ENCODE measurements around the gene SLC34A3.
A peak's percentile ranks its signal among the peaks of the same experiment; 100 is the strongest.
"Not testable (repeated sequence)": the region's sequence is repeated elsewhere in the genome, so short reads cannot be mapped to it uniquely, and the experiment has no call there.

SLC34A3 gene

DNA sequence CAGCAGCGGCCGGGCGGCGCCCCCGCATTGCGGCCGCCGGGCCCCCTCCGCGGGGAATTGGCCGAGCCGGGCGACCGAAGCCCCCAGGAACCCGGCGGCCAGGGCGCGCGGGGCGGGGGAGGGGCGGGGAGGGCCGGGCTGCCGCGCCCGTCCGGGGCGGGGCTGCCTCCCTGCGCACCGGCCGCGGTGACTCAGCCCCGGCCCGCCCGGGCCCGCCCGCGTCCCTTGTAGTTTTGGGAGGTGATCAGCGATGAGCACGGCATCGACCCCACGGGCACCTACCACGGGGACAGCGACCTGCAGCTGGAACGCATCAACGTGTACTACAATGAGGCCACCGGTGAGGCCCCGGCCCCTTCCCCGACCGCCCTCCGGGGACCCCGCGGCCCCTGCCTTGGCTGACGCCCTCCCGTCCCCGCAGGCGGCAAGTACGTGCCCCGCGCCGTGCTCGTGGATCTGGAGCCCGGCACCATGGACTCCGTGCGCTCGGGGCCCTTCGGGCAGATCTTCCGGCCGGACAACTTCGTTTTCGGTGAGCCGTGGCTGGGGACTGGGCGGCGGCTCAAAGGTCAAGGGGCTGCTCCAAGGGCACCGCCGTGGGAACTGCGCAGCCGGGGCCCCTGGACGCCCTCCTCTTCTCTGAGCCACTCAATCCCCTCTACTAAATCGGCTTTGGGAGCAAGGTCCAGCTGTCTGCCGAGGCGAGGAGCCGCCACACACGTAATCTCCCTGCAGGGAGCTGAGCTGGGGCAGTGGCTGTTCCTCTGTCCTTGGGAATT is 11.0 kb downstream of the SLC34A3 start:
- peak; percentile 12 for DNase-seq (ENCODE audit: low read depth)

DNA sequence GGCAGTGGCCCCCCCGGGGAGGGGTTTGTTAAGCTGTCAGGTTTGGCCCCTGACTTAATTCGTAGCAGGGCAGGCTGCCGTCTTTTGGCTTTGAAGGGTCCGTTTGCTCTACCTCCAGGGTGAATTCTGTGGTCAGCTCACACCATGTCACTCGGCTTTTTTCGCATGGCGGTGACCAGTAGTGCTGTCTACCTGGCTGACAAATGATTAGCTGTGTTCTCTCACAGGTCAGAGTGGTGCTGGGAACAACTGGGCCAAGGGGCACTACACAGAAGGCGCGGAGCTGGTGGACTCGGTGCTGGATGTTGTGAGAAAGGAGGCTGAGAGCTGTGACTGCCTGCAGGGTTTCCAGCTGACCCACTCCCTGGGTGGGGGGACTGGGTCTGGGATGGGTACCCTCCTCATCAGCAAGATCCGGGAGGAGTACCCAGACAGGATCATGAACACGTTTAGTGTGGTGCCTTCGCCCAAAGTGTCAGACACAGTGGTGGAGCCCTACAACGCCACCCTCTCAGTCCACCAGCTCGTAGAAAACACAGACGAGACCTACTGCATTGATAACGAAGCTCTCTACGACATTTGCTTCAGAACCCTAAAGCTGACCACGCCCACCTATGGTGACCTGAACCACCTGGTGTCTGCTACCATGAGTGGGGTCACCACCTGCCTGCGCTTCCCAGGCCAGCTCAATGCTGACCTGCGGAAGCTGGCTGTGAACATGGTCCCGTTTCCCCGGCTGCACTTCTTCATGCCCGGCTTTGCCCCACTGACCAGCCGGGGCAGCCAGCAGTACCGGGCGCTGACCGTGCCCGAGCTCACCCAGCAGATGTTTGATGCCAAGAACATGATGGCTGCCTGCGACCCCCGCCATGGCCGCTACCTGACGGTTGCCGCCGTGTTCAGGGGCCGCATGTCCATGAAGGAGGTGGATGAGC is 11.8 kb downstream of the SLC34A3 start:
- no peak for DNase-seq (ENCODE audit: low read depth)

DNA sequence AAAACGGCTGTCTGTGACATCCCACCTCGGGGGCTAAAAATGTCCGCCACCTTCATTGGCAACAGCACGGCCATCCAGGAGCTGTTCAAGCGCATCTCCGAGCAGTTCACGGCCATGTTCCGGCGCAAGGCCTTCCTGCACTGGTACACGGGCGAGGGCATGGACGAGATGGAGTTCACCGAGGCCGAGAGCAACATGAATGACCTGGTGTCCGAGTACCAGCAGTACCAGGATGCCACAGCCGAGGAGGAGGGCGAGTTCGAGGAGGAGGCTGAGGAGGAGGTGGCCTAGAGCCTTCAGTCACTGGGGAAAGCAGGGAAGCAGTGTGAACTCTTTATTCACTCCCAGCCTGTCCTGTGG is 12.5 kb downstream of the SLC34A3 start:
- not testable (repeated sequence) for DNase-seq (ENCODE audit: low read depth)

DNA sequence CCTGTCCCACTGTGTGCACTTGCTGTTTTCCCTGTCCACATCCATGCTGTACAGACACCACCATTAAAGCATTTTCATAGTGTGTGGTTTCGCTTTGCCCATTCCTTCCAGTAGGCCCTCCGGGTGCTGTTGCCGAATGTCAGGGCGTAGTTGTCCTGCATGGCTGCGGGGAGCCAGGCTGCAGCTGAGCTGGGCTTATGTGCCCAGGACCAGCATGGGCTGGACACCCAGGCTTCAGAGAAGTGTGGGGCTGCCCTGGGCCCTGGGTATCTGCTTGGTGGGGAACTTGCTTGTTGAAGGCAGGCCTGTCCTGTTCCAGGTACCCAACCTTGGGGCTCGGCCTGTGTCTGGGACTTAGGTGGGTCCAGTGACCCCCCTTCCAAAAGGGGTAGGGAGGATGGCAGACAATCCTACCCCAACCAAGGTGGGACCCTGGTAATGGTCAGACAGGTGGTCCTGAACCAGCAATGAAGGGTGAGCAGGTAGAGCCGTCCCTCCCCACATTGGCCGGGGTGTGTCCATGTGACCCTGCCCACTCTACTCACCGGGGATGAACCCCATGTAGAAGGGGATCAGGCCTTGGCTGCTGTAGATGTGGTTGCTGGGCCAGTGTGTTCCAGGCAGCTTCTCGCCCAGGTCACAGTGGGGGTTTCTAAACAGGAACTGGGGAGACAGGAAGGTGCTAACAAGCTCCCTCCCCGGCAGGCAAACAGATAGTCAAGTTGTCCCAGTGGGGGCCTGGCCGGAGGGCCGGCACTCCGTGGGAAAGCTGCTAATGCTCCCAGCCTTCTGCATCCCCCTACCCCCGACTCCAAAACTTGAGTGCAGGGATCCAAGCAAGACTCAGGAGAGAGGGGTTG is 13.2 kb downstream of the SLC34A3 start:
- no peak for DNase-seq (ENCODE audit: low read depth)

DNA sequence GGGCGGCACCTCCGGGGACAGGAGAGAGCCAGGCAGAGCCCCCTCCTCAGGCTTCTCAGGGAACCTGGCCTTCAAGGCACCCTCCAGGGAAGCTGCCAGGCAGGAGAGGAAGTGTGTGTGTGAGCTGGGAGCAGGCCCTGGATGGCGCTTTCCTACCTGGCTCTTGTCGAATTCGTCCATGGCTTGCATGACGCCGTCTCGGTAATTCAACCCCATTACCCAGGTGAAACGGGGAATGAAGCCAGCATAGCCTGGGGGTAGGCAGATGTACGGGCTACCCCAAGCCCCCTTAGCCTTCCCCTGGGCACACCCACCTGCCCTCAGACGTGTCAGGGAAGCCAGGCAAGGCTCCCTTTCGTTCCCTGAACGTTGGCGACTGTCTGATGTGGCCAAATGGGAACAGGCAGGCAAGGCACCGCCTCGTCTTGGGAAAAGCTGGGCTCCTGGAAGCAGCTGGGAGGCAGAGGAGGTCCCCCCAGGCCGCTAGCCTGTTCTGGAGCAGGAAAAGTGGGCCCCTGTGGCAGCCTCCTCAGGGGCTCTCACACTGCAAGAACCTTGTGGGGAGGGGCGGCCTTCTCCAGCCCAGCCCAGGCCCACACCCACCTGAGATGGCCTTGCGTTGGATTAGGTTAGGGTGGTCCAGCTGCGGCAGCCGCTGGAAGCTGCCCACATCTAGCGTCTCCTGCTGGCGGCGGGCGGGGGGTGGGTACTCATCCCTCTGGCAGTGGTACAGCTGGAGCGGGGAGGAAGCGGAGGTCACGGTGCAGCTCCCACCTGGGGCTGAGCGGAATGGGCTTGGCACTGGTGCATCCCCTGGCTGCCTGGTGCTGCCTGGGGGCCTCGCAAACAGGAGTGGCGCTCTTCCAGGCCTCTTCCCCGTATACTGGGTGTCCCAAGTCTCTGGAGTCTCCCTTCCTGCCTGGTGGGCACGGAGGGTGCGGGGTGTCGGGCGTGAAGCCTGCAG is 14.1 kb downstream of the SLC34A3 start:
- DNase-seq (ENCODE audit: low read depth): no peak

DNA sequence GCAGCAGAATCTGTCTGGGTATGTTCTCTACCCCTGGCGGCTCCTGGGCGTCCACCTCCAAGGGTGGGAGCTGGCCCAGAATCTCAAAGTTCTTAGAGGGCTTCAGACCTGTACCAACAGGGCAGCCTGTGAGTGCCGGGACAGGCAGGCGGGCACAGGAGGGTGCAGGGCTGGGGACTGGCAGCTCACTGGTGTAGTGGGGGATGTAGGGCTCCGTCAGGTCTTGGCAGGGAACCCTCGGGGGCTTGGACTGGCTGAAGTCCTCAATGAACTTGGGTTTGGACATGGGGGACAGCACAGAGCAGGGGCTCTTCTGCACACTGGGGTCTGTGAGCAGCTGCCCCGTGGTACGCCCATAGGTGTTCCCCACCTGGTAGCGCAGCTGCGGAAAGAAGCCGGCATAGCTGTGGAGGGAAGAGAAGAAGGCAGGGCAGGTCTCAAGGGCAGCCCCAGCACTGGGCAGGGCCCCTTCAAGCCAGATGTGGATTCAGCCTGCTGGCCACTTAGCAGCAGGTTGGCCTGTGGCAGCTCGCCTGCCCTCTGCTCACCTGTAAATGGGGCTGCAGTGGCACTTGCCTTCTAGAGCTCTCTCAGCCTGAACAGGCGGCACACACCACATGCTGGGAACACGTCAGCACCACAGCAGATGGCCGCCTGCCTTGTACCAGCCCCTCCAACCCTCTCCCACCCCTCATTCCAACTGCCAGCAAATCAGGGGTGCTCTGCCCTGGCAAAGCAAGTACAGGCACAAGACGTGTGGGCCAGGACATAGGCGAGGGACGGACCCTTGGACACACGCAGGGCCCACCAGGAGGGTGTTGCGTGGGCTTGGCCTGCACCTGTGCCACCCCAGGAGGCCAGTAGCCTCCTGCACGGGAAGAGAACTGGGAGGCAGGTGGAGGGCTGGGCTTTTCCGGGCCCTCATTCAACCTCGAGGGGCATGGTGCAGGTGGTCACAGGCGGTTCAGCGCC is 15.0 kb downstream of the SLC34A3 start:
- DNase-seq (ENCODE audit: low read depth): no peak

DNA sequence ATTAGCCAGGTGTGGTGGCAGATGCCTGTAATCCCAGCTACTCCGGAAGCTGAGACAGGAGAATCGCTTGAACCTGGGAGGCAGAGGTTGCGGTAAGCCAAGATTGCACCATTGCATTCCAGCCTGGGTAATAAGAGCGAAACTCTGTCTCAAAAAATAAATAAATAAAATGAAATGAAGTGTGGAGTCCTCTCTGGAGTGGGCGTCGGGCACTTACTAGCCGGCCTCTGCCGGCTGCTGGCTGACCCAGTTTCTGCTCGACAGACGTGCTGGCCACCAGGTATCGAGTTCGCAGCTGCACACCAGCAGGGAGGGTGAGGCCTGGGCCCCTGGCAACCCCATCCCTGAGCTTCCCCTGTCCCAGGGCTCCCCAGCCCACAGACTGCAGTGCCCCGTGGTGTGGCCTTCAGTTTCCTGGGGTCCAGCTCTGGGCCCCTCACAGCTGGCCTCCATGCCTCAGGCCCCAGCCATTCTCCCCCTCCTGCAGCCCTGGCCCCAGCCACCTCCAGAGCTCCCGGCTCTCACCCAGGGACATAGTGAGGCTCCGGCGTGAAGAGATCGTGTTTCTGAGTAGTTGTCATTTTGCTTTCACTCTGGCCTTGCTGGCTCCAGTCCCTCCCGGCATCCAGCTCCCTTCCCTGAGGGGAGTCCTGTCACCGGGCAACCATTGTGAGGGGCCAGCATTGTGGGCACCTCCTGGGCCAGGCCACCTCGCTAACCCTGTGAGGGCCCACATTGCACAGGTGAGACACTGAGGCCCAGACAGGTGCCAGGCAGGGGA is 16.6 kb downstream of the SLC34A3 start:
- no peak for DNase-seq (ENCODE audit: low read depth)

DNA sequence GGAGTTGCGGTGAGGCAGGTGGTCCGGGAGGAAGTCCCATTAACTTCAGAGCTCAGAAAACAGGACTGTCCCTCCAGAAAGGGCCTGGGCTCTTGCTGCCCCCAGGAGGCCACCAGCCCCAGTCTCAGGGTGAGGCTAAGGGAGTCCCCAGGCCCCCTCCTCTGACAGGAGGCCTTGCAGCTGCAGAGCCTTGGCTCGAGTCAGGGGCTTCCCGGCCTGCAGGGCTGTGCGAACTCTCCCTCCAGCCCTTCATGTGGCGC is 17.1 kb downstream of the SLC34A3 start:
- no peak for DNase-seq (ENCODE audit: low read depth)

DNA sequence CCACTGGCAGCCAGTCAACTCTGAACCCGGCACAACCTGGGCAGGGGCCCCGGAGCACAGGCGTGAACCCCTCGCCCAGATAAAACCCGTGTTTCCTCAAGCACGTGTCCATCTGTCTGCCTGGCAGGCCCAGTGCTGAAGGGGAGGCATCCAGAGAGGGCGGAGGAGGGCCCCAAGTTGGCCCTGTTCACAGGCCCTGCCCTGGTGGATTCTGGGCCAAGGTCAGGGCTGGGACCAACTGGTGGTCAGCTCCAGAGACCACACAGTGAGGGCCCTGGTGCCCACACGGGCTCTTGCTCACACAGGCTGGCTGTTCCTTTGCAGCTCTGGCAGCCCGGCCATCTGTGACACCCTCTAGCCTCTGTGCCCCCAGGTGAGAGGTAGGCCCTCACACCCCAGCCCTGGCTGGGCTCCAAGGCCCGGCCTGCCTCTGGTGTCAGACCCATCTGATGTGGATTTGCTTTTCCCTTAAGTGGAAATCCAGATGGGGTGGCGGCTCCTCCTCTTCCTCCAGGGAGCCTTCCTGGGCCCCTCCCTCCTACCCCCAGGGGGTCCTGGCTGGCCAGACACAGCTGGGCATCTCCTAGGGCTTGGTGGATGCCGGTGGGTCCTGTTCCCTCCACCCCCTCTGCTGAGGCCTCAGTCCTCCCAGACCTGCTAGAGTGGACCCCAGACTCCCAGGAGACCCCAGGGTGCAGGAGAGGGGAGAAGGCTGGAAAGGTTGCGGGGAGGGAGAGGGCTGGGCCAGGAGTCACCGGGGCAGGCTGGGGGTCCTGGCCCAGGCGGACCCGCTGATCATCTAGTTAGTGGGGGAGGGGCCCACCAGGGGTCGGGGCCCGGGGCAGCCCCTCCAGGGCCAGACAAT is 19.9 kb downstream of the SLC34A3 start:
- no peak for DNase-seq (ENCODE audit: low read depth)

DNA sequence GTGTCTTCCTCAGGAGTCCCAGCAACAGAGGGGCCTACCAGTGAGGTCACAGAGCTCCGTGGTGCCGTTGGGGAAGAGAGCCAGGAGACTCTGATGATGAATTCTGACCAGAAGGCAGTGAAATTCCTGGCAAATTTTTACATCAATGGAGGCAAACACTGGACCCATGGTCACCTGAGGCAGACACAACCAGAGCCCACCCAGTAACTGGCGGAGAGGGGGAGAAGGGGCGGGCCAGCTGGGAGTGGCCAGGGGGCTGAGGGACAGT is 20.4 kb downstream of the SLC34A3 start, which contains the start of gene STPG3:
Gene STPG3, plus strand, starts transcription at position 93 of the 268 bp plus-strand sequence. Its CDS starts 1 bp downstream, at position 94.
- no peak for DNase-seq (ENCODE audit: low read depth)

DNA sequence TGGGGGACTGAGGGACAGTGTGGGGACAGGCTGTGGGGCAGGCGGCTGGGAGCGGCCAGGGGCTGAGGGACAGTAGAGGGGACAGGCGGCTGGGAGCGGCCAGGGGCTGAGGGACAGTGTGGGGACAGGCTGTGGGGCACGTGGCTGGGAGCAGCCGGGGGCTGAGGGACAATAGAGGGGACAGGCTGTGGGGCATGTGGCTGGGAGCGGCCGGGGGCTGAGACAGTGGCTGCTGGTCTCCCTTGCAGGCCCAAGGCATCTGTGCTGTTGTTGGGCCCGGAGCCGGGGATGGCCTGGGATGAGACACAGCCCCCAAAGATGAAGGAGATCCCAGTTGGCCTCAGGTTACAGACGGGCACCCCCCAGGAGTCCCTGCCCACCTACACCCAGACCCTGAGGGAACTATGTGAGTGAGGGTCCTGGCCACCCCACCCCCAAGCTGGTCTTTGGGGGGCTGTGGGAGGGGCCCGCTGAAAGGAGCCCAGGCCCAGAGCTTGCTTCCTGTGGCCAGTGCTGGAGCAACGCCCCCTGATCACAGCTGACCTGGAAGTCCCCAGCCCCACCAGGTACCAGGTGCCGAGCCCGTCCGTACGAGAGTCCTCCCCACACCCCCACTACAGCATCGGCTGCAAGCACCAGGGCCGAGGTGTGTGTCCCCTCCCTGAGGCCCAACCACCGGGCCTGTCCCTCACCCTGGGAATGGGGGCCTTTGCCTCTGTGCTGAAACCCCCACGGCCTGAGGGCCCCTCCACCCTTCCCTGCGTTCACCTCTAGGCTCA is 21.0 kb downstream of the SLC34A3 start:
- no peak for DNase-seq (ENCODE audit: low read depth)

DNA sequence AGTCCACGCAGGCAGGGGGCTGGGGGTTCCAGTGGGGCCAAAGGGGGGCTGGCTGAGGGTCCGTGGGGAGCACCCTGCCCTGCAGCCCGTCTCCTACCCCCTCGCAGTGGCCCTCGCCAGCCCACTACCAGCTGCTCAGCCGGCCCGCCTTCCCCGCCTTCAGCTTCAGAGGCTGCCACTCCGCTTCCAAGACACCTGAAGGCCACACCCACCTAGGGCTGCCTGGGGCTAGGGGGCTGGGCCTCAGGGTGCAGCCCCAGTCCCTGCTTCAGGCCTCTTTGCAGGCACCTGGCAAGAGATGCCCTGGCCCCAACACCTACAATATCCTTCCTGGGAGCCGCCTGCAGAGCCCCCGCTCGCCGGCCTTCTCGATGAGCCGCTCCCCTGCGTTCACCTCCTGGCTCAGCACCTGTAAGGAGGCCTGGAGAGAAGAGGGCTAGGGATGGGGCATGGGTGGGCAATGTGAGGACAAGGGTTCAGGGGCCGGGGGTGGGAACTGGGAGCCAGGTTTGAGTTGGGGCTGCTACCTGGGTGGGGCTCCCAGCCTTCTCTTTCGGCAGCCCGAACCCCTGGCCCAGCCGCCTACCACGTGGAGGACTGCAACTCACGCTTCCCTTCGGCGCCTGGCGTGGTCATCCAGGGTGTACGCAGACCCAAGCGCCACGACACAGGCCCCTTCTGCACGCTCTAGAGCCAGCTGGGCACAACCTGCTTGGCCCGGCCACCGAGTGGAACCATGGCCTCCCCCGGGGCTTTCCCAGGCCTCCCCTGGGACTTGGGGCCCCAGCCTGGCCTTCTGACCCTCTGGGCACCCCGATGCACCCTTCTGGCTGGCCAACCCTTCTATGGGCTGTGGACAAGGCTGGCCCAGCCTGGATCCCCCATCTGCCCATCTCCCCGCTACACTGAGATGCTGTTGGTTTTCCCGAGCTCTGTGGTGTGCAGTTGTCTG is 22.1 kb downstream of the SLC34A3 start:
- DNase-seq (ENCODE audit: low read depth): no peak

DNA sequence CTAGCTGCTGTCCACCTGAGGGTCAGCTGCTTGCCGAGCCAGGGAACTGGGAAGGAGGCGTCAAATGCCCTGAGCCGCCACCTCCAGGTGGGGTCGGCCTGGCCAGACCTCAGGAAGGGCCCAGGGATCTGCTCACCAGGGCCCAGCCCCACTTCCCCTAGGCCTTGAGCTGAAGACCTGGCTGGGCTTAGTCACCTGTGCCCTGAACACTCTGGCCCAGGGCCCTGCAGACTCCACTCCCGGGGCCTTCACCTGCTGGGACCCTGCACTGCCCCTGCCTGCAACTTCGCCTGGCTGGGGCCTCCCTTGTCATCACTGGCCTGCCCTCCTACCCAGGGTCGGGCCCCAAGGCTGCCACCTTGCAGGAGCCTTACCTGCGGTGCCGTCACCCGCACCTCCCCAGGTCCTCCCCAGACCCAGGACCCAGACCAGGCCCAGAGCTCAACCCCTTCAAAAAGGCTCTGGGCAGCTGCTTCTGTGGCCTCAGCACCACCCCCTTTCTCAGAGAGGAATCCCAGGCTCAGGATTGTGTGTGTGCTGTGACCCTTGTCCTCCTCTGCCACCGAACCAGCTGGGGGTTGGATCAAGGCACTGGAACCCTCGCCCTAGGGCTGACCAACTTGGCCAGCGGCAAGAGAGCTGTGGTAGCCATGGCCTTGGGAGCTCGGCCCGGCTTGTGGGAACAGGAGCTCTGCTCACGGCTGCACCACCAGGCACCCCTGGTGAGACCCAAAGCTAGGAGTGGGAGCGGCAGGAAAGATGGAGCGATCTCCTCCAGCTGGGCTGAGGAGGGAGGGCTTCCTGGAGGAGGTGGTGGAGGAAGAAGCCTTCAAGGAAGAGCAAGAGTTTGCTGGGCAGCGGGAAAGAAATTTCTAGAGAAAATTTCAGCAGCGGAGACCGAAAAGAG is 23.3 kb downstream of the SLC34A3 start:
- no peak for DNase-seq (ENCODE audit: low read depth)

DNA sequence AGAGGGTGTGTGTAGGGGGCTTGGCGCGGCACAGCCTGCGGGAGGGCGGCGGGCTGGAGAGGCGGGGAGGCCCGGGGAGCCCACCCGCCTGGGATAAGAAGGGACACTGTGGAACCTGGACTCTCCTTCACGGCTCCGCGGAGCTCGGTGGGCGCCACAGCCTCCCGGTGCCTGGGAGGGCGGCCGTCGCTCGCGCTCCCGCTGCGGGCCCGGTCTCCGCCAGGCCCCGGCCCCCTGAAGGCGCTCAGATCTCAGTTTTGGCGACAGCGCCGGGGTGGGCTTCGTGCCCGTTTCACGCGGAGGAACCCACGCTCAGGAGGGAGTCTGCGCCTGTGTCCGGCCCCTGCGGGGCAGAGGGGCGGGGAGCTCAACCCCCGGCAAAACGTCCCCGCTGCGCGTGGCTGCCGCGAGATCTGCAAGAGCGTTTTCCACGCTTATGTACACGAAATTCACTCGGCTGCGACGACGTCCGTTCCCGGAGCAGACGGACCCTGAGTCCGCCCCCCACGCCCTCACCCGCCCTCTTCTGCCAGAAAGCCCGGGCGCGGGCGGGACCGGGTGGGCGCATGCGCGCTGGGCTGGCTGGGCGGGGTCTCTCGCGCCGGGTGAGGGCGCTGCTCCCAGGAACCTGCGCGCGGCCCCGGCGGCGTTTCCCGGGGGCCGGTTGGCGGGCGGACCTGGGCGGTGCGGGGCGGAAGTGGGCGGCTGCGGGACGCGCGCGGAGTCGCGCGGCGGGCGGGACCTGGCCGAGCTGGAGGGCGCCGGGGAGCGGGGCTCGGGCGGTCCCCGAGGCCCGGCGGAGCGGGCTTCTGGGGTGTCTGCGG is 24.1 kb downstream of the SLC34A3 start, which contains the start of gene NELFB:
Gene NELFB, plus strand, starts transcription at position 704 of the 824 bp plus-strand sequence.
- DNase-seq (ENCODE audit: low read depth): peak; percentile 68
